Stimulated activated CD4-positive, alpha-beta T cell treated with anti-CD3 and anti-CD28 coated beads, Interleukin-4, amount 100 ng/mL, for 48 hours (primary cell): ENCODE data around the gene PTCSC3.
"Not testable (repeated sequence)": the region's sequence is repeated elsewhere in the genome, so short reads cannot be mapped to it uniquely, and the experiment has no call there.

Experiments
- DNase-seq, 2 donors: peaks; one replicate each; pipeline ENCODE4 v3.0.0-alpha.2; 2020; ENCODE audit warnings: low read depth in 2 of 2

The PTCSC3 gene

DNA sequence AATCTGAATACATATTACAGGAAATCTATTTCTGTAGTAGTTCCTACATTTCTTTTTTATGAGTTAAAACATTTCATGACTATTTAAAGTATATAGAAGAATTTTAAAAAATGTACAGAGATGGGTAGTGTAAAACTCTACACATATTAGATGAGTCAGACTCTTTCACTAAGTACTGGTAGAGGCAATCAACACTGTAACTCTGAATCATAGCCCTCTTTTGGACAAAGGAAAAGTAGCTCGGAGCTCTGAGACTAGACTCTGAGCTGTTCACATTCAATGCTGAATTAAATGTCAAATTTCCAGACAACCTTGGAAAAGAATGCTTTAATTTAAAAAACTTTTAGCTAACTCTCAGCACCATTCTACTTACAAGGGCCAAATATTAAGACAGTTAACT lies 3.4 kb downstream of the PTCSC3 start:
- DNase-seq, result no peak

DNA sequence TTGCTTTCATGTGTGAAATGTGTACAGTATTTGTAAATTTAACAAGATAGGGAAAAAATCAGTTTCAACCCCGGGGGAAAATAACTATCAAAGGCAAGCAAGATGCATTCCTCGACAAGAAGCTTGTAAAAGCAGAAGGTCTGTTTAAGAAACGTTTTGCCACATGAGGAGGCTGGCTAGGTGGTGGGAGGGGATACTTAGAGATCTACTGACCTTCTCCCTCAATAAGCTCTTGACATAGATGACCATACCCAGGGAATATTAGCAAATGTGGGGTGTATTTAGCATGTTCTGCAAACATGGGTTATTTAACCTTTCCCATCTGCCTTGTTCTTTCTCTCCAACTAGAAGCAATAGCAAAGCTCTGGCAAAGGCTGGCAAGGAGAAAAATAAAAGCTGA lies 4.9 kb downstream of the PTCSC3 start:
- DNase-seq, result no peak

GRCh38 chr14:36167431-36167830 lies 9.1 kb downstream of the PTCSC3 start:
- DNase-seq, result no peak

GRCh38 chr14:36163451-36163850 lies 13.1 kb downstream of the PTCSC3 start:
- DNase-seq, result no peak

- no peak for DNase-seq
Observed at GRCh38 chr14:36162267-36162666, 14.3 kb downstream of the PTCSC3 start.

- no peak for DNase-seq
Observed at GRCh38 chr14:36161776-36162175, 14.7 kb downstream of the PTCSC3 start.

GRCh38 chr14:36151335-36151734 lies 25.2 kb downstream of the PTCSC3 start:
- no peak for DNase-seq

- DNase-seq, result no peak
Observed at GRCh38 chr14:36134038-36134437, 42.5 kb downstream of the PTCSC3 start.

- no peak for DNase-seq
Observed at GRCh38 chr14:36132826-36133225, 43.7 kb downstream of the PTCSC3 start.

DNA sequence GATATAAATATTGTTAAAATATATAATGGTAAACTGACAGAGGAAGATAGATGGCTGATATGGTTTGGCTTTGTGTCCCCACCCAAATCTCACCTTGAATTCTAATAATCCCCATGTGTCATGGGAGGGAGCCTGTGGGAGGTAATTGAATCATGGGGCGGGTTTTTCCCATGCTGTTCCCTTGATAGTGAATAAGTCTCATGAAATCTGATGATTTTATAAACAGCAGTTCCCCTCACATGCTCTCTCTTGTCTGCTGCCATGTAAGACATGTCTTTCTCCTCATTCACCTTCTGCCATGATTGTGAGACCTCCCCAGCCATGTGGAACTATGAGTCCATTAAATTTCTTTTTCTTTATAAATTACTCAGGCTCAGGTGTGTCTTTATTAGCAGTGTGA lies 46.3 kb downstream of the PTCSC3 start:
- DNase-seq, result no peak

DNA sequence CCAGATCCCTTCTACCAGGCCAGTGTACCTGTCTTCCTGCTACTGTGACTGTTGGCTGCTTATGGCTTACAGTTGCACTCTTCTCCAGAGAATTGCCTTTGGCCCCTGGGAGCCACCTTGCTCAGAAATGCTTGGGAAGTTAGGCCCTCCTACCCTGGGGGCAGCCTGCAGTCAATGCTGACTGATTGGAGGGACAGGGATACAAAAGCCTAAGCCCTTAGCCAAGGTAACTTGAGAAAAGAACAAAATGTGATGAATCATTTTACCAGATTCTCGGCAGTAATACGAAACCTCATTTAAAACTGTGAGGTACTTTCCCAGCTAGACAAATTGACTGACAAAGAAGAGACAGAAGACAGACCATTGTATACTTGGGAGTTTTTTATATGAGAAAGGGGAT lies 47.3 kb downstream of the PTCSC3 start:
- no peak for DNase-seq

DNA sequence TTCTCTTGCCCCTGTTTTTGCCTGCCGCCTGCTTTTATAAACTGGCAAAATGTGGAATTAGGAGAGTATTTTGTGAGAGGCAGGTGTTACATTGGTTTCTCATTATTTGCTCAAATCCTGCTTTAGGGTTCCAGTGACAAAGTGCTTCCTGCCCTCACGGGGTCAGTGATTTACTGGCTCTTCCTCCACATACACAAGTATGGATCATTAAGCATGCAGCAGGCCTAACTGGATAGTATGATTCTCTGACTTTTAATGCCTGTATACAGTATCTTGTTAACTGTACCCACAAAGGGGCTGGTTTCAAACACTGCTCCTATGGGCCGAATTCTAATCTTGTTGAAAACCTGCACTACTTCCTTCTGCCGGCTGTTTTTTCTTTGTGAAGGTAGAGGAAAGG lies 63.2 kb downstream of the PTCSC3 start:
- no peak for DNase-seq

GRCh38 chr14:36111822-36112583 lies 64.5 kb downstream of the PTCSC3 start:
- DNase-seq, result no peak

DNA sequence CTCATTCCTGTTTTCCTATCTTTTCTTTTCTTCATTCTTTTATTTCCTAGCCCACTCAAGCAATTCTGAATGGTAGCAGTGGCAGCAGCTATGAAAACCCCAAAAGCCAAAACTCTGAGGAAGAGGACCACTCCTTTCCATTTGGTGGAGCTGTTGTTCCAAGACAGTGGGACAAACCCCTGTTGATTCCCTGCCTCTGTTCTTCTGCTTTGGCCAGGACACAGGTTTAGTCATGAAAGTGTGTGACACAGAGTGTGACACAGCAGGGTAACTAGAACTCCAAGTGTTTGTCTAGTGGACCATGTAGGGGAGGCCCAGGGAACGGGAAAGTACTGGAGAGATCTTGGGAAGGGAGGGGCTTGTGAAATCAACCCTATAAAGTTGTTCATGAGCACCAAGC lies 71.1 kb downstream of the PTCSC3 start:
- no peak for DNase-seq

GRCh38 chr14:36104258-36104657 lies 72.3 kb downstream of the PTCSC3 start:
- DNase-seq, result not testable (repeated sequence)

DNA sequence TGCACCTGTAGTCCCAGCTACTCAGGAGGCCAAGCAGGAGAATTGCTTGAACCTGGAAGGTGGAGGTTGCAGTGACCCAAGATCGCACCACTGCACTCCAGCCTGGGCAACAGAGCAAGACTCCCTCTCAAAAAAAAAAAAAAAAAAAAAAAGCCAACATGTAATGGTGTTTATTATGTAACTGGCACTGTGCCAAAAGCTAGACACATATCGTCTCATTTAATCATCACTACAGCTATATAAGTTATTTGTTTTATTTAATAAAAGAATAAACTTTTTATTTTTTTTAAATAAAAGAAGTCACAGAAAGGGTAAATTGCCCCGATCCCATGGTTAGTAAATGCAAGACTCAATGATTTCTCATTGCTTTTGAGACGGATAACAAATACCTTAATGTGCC lies 76.9 kb downstream of the PTCSC3 start:
- DNase-seq, result no peak

- DNase-seq, result no peak
Observed at GRCh38 chr14:36097356-36097755, 79.2 kb downstream of the PTCSC3 start.

DNA sequence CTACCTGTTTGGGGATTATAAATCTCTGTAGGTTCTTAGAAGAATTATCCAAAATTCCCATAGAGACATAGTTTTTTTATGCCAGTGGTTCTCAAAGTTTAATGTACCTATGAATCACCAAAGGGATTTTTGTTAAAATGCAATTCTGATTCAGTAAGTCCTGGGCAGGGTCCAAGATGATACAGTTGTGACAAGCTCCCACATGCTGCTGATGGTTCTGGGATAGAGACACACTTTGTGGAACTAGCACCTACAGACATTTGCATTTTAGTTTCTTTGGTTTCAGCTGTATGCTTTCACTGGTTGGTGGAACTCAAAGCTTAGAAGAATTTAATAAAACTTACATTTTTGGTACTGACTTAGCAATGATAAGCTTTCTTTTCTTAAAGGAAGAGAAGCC lies 80.4 kb downstream of the PTCSC3 start:
- DNase-seq, result no peak

GRCh38 chr14:36094963-36095362 lies 81.6 kb downstream of the PTCSC3 start:
- no peak for DNase-seq

GRCh38 chr14:36091096-36091495 lies 85.4 kb downstream of the PTCSC3 start:
- DNase-seq, result no peak

GRCh38 chr14:36087411-36087810 lies 89.1 kb downstream of the PTCSC3 start:
- DNase-seq, result no peak

DNA sequence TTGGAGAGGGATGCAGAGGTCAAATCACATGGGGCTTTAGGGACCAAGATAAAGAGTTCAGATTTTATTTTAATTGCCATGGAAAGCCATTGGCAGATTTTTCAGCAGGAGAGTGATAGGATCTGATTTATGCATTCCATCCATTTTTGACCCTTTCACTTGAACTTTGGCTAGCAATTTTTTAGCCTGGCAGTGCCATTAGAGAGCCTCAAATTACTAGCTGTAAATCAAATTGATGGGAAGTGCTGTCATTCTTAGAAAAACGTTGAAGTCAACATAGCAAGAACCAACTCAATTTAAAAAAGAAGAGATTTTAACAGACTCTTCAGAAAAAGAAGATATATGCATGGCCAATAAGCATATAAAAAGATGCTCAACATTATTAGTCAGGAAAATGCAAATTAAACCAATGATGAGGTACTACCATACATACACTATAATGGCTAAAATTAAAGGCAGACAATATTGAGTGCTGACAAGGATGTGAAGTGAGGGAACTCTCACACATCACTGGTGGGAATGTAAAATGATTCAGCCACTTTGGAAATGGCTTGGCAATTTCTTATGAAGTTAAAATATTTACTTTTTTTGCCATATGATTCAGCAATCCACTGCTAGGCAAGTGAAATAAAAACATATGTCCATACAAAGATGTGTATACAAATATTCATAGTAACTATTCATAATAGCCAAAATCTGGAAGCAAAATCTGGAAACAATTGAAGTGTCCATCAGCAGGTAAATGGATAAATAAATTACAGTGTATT lies 89.7 kb downstream of the PTCSC3 start:
- no peak for DNase-seq

GRCh38 chr14:36085861-36086260 lies 90.7 kb downstream of the PTCSC3 start:
- DNase-seq, result no peak
